ENCODE results near the gene UVRAG.

The UVRAG gene

GRCh38 chr11:76105637-76106036, 290.6 kb downstream of the UVRAG start:
- H3K4me3 ChIP-seq (ENCODE audit: low read depth, low read length): no peak overlapping the region
- DNase-seq (ENCODE audit: low read depth): no peak

- H3K4me3 ChIP-seq (ENCODE audit: low read depth, low read length): no peak overlapping the region
- no peak for DNase-seq (ENCODE audit: low read depth)
Measured at GRCh38 chr11:76107971-76108370, 293.0 kb downstream of the UVRAG start.

GRCh38 chr11:76114238-76114637, 299.2 kb downstream of the UVRAG start:
- no peak overlapping the region for H3K4me3 ChIP-seq (ENCODE audit: low read depth, low read length)
- no peak for DNase-seq (ENCODE audit: low read depth)

GRCh38 chr11:76115555-76115954, 300.5 kb downstream of the UVRAG start:
- H3K4me3 ChIP-seq (ENCODE audit: low read depth, low read length): no peak overlapping the region
- no peak for DNase-seq (ENCODE audit: low read depth)

GRCh38 chr11:76119032-76119431, 304.0 kb downstream of the UVRAG start:
- no peak for DNase-seq (ENCODE audit: low read depth)
- H3K4me3 ChIP-seq (ENCODE audit: low read depth, low read length): no peak overlapping the region

GRCh38 chr11:76119779-76120178, 304.8 kb downstream of the UVRAG start:
- H3K4me3 ChIP-seq (ENCODE audit: low read depth, low read length): no peak overlapping the region
- DNase-seq (ENCODE audit: low read depth): no peak

GRCh38 chr11:76120513-76121101, 305.6 kb downstream of the UVRAG start:
- no peak for DNase-seq (ENCODE audit: low read depth)

GRCh38 chr11:76123248-76123647, 308.2 kb downstream of the UVRAG start:
- no peak overlapping the region for H3K4me3 ChIP-seq (ENCODE audit: low read depth, low read length)
- DNase-seq (ENCODE audit: low read depth): no peak

More at GRCh38 chr11:76120513-76121101, 305.6 kb downstream of the UVRAG start:
- H3K4me3 ChIP-seq (ENCODE audit: low read depth, low read length): no peak overlapping the region

- H3K4me3 ChIP-seq (ENCODE audit: low read depth, low read length): no peak overlapping the region
- DNase-seq (ENCODE audit: low read depth): no peak
Measured at GRCh38 chr11:76124905-76125770, 310.1 kb downstream of the UVRAG start.

- no peak for DNase-seq (ENCODE audit: low read depth)
- no peak overlapping the region for H3K4me3 ChIP-seq (ENCODE audit: low read depth, low read length)
Measured at GRCh38 chr11:76129729-76130128, 314.7 kb downstream of the UVRAG start.

- DNase-seq (ENCODE audit: low read depth): no peak
- no peak overlapping the region for H3K4me3 ChIP-seq (ENCODE audit: low read depth, low read length)
Measured at GRCh38 chr11:76131142-76131541, 316.1 kb downstream of the UVRAG start.

GRCh38 chr11:76131671-76132631, 316.9 kb downstream of the UVRAG start:
- DNase-seq (ENCODE audit: low read depth): no peak
- no peak overlapping the region for H3K4me3 ChIP-seq (ENCODE audit: low read depth, low read length)

GRCh38 chr11:76134239-76134638, 319.2 kb downstream of the UVRAG start:
- H3K4me3 ChIP-seq (ENCODE audit: low read depth, low read length): no peak overlapping the region
- no peak for DNase-seq (ENCODE audit: low read depth)

- H3K4me3 ChIP-seq (ENCODE audit: low read depth, low read length): no peak overlapping the region
- no peak for DNase-seq (ENCODE audit: low read depth)
Measured at GRCh38 chr11:76135491-76135890, 320.5 kb downstream of the UVRAG start.

- DNase-seq (ENCODE audit: low read depth): no peak
- H3K4me3 ChIP-seq (ENCODE audit: low read depth, low read length): no peak overlapping the region
Measured at GRCh38 chr11:76139314-76139713, 324.3 kb downstream of the UVRAG start.

- no peak for DNase-seq (ENCODE audit: low read depth)
- H3K4me3 ChIP-seq (ENCODE audit: low read depth, low read length): no peak overlapping the region
Measured at GRCh38 chr11:76140912-76141574, 326.0 kb downstream of the UVRAG start.

GRCh38 chr11:76141901-76142588, 327.0 kb downstream of the UVRAG start:
- no peak overlapping the region for H3K4me3 ChIP-seq (ENCODE audit: low read depth, low read length)
- DNase-seq (ENCODE audit: low read depth): no peak

GRCh38 chr11:76143274-76143673, 328.3 kb downstream of the UVRAG start:
- H3K4me3 ChIP-seq (ENCODE audit: low read depth, low read length): no peak overlapping the region
- DNase-seq (ENCODE audit: low read depth): no peak
